NCI-H128 (cell line): Measurements from ENCODE around the gene HIVEP2.

Source experiments
- DNase-seq: peaks from one replicate; lab custom pipeline; 2025; ENCODE audit not compliant: unreplicated experiment; lab: John Stamatoyannopoulos, UW

Gene HIVEP2

GRCh38 chr6:142893088-142893487, 51.9 kb downstream of the HIVEP2 start:
- DNase-seq, result no peak

DNA sequence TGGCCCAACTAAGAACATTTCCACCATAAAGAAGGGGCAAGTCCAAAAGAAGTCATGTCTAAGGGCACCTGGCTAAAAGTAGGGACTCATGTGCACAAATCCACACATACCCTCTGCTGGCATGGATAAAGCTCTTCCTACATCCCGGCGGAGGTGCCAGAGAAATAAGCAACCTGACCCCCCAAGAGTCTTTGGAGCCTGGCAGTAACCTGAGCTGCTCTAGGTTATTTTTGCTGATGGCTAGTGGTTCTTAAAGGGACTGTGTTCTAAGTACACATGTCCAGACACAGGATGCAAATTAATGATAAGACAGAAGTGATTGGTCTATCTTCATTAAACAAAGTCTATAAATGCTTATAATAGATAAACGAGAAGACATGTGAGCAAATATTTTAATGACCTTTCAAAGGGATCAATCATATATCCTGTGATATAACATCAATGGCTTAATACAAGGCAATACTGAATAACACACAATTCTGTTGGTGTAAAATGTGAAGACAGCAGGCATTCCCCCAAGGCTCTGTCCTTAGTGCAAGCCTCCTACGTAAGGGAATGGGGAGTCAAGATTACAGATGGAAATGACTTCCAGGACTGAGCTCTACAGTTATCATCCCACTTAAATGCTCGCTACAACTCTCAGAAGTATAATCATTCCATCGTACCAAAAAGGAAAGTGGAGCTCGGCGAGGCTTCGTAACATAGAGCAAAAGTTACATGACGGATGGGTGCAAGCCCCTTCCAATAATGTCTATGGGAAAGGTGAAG, 52.5 kb downstream of the HIVEP2 start:
- DNase-seq, result no peak

DNA sequence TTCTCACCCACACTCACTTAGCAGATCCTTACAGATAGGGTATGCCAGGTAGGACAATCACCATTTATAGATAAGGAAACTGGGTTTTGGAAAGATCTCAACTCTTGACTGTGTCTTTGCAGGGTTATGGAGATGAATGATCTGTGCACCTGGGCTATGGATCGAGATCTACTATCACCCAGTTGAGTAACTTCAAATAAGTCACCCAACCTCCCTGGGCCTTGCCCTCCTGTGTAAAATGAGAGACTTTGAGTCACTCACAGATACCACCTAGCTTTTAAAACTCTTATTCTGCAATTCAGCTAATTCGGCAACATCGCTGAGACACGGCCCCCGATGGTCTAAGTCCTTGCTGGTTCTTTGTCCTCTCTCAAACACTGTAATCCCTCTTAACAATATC, 53.5 kb downstream of the HIVEP2 start:
- DNase-seq, result no peak

GRCh38 chr6:142888456-142888855, 56.5 kb downstream of the HIVEP2 start:
- DNase-seq, result no peak

DNA sequence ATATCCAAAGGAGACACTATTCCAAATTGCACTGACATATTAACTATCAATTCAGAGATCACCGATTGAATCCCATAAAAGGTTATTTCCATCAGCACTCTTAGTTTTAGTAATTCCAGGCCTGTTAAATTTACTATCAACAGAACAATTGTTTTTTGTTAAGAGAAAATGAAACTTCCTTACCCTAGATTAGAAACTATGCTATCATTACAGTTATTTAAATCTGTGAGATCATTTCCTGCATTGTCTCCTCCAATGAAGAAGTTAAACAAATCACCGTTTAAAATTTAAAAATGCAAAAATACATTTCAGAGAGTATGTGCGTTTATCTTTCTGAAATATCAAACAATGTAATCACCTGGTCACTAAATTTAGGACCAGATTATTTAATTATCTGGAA, 57.5 kb downstream of the HIVEP2 start:
- DNase-seq, result no peak

GRCh38 chr6:142886431-142887170, 58.4 kb downstream of the HIVEP2 start:
- DNase-seq, result no peak

GRCh38 chr6:142885182-142885867, 59.7 kb downstream of the HIVEP2 start:
- no peak for DNase-seq

DNA sequence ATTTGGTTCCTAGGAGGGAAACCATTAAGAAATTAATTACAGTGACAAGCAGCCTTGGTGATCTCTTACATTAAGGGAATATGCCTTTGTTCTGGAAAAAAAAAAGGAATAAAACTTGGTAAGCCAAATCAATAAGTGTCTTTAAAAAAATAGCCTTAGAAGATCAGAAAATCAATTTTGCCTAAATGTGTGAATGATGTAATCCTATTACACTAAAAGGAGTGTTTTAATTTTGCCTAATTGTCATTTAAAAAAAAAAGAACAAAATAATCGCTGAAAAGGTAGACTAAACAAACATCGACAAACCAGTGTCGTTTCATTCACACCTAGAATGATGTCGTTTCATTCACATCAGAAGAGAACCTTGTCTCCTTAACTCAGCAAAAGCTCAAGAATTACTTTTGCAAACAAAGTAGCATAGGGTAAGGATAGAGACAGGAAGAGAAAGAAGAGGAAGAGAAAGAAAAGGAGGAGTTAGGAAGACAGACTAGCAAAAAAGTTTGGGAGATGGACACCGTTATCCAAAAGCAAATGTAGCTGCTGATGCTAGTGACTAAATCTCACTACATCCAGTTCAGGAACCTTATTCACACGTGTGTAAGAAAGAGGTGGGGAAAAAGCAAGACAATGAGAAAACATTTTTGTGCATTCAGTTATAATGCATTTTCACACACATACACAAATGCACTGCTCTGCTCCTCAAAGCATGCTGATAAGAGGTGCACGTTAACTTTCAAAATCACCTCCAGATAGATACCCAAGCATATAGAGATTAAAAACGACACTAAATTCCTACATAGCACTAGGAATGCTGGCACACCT, 60.6 kb downstream of the HIVEP2 start:
- no peak for DNase-seq

GRCh38 chr6:142883011-142883410, 62.0 kb downstream of the HIVEP2 start:
- DNase-seq, result no peak

DNA sequence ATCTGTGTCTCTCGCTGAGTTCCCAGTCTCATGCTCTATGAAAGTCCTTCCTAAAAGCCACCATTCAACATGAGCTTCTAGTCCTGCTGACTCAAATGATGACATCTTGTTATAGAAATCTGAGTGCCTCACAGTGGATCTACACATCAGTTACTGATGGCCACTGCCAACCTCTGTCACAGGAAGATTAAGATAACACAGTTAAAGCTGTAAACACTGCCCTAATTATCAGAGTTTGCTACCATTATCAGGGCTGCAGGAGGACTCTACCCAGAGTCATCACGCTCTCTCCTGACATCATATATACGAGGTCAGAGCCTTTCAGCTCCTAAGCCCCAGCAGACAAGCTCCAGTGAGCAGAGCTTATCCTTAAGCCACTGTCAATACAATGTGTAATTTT, 63.2 kb downstream of the HIVEP2 start:
- DNase-seq, result no peak

DNA sequence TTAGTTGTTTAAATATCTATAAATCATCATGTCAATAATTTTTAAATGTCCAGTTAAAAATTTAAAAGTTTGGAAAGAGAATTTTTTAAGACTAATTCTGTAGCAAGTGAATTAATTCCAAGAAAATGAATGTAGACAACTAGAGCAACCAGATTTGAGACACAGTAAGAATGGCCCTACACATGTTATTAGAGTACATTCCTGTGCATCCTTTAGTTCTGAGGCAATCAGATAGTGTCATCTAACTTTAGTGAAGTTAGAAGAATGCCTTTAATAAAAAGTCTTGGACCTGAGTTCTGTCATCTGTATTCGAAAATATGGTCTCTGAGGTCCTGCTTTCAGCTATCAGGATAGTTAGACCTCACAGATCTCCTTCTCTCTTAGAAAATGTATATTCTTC, 63.7 kb downstream of the HIVEP2 start:
- DNase-seq, result no peak

- DNase-seq, result no peak
These were observed 64.8 kb downstream of the HIVEP2 start for GRCh38 chr6:142880201-142880600.

DNA sequence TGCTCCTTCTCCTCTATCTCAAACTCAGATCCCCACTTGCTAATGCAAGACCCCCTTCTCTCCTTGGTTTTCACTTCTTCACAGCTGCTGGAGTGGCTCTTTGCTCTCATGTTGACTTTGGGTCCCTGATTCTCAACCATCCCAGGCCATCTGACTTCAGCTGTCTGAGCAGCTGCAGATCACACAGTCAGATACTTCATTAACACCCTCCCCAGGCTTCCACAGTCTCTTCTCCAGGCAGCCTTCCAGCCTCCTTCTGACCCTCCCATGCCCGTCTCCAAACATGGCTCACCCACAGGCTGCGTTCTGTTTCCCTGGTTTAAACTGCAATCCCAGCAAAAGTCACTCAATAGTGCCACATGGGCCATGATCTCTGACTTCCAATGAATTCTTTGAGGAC, 65.4 kb downstream of the HIVEP2 start:
- no peak for DNase-seq

GRCh38 chr6:142879076-142879475, 65.9 kb downstream of the HIVEP2 start:
- no peak for DNase-seq

- no peak for DNase-seq
These were observed 66.6 kb downstream of the HIVEP2 start for GRCh38 chr6:142878407-142878806.

DNA sequence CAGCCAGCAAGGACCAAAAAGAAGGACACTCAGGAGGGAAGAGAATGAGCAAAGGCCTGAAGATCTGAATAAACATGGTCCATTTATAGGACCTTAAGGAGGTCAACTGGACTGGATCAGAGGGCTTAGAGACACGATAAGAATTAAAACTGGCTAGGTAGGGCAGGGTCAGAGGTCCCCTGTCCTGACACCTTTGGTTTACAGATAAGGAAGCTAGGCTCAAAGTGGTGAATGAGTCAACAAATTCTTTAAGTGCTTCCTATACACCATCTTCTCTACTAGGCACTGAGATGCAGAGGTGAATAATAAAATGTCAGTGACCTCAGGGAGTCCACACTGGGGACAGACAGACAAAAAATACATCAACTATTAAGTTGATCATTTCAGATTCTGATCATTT, 70.3 kb downstream of the HIVEP2 start:
- DNase-seq, result no peak

DNA sequence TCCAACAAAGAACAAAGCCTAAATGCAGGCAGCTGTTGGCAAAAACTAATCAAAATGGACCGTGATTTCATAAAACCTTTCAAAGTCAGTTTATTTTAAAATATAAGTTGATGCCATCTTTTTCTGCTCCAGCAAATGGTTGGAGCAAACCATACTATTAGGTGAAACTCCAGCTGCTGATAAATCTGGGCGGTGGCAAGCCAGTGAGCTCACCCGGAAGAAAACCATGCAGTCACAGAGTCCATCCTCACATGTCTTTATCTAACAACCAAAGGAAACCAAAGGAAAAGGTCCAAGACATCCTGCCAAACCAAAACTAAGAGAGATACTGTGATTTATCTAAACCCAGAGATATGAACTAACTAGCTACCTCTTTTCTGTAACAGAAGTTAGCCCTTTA, 72.6 kb downstream of the HIVEP2 start:
- no peak for DNase-seq

- no peak for DNase-seq
These were observed 73.1 kb downstream of the HIVEP2 start for GRCh38 chr6:142871910-142872331.

GRCh38 chr6:142870787-142871415, 74.1 kb downstream of the HIVEP2 start:
- DNase-seq, result no peak

- no peak for DNase-seq
These were observed 76.1 kb downstream of the HIVEP2 start for GRCh38 chr6:142868917-142869316.
